Non-pigmented ciliary epithelial cell (primary cell): ENCODE measurements around the gene C21orf58.
"Not testable (repeated sequence)": the region's sequence is repeated elsewhere in the genome, so short reads cannot be mapped to it uniquely, and the experiment has no call there.

Source experiments
- DNase-seq: peaks from one replicate; pipeline ENCODE4 v3.0.0-alpha.2; 2010; ENCODE audit warnings: low read depth

C21orf58 gene

DNA sequence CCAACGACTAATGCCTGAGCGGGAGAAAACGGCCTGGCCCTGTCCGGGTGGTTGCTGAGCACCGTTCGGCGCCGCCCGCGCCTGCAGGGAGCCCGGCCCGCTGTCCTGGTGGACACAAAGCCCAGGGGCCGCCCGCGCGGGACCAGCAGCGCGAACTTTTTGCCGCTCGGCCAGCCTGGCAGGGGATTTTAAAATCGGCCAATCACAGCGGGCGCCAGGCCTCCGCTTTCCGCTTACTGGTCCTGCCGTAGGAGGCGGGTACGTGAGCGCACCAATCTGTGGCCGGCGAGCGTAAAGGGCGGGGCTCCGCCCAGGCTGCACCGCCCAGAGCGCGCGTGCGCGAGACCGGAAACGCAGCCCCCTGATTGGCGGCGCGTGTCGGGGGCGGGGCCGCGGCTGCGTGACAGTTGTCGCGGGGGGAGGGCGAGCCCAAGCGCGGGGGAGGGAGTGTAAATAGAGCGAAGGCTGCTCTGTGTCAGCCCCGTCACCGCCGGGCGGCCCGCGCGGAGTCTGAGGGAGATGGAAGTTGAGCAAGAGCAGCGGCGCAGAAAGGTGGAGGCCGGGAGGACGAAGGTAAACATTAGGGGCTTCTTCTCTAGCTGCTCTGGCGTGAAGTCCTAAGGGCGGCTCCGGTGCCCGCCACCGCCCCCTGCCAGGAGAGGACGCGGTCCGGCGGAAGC, at the start of gene C21orf58, which contains the start of gene PCNT:
Gene C21orf58 (minus strand): TSS at position 161 of the 680 bp plus-strand sequence. CDS start 1,132 bp downstream, outside the sequence.
Gene PCNT (plus strand): TSS at position 447 of the 680 bp plus-strand sequence. CDS start 73 bp downstream, at position 520.
- peak; percentile 85 for DNase-seq

DNA sequence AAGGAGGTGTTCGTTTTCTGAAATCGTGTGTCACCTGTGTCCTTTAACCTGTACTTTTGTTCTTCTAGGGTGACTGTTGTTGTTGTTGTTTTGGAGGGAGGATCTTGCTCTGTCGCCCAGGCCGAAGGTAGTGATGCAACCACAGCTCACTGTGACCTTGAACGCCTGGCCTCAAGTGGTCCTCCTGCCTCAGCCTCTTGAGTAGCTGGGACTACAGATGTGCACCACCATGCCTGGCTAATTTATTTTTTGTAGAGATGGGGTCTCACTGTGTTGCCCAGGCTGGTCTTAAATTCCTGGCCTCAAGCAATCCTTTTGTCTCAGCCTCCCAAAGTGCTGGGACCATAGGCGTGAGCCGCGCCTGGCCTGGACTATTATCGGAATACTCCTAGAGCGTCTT, 49.3 kb upstream of the C21orf58 start:
- DNase-seq, result not testable (repeated sequence)

DNA sequence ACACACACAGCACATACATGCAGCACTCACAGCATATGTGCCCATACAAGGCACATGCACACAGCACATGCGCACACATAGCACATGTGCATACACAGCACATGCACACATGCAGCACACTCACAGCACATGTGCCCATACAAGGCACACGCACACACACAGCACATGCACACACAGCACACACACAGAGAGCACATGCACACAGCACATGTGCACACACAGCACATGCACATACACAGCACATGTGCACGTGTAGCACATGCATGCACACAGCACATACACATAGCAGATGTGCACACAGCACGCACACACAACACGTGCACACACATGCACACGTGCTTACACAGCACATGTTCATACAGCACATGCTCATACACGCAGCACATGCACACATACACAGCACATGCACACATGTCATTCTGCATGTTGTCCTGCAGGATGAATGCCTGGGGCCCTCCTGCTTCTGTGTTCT, 48.4 kb upstream of the C21orf58 start:
- no peak for DNase-seq

DNA sequence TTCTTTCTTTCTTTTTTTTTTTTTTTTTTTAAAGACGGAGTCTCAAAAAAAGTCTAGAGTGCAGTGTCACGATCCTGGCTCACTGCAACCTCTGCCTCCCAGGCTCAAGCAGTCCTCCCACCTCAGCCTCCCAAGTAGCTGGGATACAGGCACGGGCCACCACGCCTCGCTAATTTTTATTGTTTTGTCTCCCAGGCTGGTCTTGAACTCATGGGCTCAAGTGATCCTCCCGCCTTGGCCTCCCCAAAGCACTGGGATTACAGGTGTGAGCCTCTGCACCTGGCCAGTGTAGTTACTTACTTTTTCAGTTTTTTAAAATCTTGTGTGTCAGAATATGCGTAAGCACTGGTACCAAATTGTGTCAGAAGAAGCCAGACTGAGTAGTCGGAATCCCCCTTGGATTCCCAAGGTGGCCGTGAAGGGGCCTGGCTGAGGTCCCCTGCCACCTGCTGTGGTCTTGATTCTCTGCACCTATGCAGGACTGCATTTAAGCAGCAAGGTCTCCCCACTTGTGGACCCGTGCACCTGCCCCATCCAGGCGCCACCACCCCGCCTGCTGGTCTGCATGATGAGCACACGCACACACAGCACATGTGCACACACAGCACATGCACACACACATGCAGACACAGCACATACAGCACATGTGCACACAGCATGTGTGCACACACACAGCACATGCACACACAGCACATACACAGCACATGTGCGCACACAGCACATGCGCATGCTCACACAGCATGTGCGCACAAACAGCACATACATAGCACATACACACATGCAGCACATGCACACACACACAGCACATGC, 47.7 kb upstream of the C21orf58 start:
- DNase-seq, result no peak

DNA sequence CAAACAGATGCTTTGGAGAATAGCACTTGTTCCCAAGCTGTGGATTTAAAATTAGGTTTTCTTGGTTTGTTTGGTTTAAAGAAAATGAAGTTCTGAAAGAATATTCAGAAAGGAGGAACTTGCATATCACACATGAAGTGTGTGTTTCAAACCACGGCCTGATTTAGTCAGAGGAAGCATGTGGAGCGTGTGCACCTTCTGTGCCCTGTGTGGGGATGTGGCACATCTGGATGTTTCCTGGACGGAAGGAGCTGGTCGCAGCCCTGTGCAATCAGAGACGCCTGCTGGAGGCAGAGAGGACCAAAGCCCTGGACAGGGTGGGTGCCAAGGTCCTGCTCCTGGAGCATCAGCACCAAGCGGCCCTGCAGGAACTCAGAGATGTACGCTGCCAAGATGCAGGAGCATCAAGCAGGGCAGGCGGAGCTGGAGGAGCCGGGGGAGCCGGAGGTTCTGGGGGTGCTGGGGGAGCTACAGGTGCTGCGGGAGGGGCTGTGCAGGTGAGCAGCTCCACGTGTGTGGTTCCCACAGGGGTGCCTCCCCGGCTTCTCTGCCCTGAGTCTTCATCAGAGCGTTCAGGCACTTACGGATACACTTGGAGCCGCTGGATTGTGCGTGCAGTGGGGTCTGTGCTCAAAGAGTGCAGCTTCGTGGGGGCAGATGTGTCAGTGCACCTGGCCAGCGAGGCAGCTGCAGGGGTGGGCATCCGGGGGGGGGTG, 46.0 kb upstream of the C21orf58 start:
- DNase-seq, result no peak

DNA sequence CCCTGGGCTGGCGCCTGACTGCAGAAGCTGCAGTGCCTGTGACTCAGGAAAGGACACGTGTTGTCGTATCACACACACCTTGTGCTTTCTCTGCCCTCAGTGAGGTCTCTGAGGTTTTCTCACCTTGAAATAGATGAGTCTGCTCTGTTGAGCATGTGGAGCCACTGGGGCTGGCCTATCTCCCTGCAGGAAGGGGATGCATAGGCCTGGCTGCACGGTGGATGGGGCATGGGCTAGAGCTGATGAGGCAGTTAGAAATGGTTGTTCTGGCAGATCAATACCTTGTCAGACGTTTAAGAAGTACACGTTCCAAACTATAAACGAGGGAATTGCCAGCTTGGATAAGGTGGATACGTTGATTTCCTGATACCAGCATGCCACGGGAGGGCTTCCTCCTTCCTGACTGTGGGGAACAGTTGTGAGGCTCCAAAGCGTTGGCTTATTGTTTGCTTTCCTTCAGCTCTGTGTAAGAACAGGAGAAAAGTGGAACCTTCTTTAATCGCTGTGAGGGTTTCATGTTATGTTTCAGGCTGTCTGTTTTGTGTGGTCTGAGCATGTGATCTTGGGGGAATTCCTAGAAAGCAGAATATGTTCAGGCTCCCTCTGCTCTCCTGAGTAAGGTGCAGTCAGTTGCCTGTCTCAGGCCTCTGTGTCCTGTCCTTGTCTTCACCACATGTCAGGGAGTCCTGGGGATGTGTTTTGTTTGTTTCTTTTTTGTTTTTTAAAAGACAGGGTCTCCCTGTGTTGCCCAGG, 45.0 kb upstream of the C21orf58 start:
- no peak for DNase-seq

DNA sequence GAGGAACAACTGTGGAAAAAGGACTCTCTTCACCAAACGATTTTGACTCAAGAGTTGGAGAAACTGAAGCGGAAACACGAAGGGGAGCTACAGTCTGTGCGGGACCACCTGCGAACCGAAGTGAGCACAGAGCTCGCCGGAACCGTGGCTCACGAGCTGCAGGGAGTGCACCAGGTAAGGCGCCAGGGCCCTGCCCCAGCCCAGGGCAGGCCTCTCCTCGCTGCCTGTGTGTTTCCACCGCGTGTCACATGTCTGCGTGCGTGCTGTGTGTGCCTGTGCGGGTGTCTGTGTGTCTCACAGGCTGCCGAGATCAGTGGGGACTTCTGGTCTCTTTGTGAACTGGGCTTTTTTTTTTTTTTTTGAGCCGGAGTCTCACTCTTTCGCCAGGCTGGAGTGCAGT, 43.3 kb upstream of the C21orf58 start:
- no peak for DNase-seq

DNA sequence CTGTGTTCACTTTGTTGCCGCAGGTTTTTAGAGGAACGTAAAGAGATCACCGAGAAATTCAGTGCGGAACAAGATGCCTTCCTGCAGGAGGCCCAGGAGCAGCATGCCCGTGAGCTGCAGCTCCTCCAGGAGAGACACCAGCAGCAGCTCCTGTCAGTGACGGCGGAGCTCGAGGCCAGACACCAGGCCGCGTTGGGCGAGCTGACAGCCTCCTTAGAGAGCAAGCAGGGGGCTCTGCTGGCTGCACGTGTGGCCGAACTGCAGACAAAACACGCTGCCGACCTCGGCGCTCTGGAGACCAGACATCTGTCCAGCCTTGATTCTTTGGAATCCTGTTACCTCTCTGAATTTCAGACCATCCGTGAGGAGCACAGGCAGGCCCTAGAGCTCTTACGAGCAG, 42.9 kb upstream of the C21orf58 start:
- DNase-seq, result no peak

DNA sequence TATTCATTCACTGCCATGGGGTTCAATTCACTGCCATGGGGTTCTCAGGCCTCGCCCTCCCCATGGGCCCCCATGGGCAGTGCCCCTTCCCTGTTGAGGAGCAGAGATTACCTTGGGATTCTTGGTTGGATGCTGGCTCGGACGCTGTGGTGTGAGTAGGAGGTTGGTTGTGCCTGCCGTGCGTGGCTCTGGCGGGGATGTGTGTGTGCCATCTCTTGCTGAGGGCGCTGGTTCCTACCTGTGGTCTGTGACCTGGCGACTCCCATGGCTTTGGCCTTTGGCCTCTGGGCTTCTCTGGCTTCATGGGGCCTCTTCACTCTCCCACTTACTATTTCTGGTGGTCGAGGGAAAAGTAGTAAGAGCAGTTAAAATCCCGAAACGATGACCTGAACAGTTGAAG, 42.4 kb upstream of the C21orf58 start:
- DNase-seq, result no peak

DNA sequence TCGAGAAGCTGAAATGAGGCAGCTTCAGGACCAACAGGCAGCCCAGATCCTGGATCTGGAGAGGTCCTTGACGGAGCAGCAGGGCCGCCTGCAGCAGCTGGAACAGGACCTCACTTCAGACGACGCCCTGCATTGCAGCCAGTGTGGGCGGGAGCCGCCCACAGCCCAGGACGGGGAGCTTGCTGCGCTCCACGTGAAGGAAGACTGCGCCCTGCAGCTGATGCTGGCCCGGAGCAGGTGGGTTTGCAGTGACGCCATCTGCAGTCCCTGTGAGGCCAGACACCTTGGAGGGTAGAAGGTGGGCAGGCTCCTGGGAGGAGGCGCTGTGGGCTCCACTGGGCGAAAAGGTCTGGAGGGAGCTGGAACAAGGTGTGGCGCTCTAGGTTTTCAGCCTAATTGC, 40.0 kb upstream of the C21orf58 start:
- DNase-seq, result no peak

DNA sequence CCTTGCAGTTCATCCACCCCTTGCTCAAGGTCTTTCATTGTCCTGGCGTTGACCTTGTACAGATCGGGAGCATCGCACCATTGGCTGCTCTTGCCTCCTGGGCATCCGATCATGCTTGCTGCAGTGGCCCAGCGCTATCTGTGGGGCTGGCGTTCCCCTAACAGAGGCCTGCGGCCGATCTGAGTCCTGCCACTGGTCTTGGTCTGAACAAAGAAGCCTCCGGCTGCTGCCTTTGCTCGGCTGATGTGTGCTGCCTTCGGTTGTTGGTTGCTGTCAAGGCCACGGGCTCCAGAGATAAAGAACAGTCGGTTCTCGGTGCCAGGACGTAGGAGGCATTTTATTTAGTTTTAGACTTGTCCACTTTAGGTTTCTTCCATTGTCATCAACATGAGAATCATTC, 39.3 kb upstream of the C21orf58 start:
- DNase-seq, result no peak

DNA sequence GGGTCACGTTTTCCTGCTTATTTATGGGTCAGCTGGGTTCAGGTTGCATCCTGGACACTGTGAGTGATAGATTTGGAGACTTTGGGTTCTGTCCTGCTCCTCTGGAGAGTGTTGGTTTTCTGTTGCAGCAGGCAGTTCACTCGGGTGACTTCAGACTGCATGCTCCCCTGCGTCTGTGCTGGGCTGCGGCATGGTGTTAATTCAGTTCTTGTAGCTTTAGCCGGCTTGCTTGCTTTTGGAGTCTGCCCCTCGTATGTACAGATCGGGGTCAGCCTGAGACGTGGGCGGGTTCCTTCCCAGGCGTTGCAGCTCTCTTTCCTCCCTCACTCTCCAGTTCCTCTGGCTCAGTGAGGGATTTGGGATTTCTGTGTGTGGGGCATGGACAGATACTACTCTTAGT, 38.3 kb upstream of the C21orf58 start:
- DNase-seq, result no peak

DNA sequence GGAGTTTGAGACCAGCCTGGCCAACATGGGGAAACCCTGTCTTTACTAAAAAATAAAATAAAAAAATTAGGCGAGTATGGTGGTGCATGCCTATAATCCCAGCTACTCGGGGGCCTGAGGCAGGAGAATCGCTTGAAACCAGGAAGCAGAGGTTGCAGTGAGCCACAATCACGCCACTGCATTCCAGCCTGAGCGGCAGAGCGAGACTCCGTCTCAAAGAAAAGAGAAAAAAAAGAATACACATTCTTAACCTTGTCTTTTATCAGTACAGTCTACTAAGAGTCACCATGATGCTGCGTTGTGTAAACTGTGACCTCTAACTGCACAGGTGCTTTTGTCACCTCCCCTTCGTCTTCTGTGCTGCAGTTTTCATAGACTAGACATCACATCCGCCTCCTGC, 37.5 kb upstream of the C21orf58 start:
- DNase-seq, result no peak

DNA sequence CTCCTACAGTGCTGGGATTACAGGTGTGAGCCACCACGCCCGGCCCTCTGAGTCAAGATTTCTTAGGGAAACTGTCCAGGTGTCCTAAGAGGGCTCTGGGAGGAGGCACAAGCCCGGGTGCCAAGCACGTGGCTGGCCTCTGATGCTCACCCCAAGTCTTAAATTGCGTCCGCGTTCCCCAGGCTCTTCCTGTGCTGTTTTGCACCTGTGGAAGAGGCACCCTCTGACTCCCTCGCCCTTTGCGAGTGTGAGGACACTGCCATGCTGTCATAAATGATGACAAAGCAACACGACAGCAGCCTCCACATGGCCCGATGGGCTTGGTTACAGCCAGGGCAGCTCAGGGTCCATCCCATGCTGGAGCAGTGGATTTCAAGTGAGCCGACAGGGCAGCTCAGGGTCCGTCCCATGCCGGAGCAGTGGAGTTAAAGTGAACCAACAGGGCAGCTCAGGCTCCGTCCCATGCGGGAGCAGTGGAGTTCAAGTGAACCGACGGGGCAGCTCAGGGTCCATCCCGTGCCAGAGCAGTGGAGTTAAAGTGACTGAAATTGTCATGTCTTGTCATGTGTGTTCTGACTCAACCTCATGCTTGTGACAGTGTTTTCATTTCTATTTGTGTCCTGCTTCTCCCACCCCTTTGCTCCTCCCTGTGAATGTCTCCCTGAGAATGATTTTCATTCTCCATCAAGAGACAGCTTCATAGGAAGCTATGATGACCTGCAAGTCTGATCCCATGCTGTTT, 34.2 kb upstream of the C21orf58 start:
- DNase-seq, result no peak

DNA sequence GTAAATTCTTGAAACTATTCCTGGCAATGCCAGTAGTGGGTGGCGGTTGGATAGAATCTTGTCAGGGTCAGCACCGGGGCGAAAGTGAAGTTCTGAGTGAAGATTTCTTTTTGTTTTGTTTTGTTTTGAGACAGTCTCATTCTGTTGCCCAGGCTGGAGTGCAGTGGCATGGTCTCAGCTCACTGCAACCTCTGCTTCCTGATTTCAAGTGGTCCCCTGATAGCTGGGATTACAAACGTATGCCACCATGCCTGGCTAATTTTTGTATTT, 33.6 kb upstream of the C21orf58 start:
- DNase-seq, result no peak

DNA sequence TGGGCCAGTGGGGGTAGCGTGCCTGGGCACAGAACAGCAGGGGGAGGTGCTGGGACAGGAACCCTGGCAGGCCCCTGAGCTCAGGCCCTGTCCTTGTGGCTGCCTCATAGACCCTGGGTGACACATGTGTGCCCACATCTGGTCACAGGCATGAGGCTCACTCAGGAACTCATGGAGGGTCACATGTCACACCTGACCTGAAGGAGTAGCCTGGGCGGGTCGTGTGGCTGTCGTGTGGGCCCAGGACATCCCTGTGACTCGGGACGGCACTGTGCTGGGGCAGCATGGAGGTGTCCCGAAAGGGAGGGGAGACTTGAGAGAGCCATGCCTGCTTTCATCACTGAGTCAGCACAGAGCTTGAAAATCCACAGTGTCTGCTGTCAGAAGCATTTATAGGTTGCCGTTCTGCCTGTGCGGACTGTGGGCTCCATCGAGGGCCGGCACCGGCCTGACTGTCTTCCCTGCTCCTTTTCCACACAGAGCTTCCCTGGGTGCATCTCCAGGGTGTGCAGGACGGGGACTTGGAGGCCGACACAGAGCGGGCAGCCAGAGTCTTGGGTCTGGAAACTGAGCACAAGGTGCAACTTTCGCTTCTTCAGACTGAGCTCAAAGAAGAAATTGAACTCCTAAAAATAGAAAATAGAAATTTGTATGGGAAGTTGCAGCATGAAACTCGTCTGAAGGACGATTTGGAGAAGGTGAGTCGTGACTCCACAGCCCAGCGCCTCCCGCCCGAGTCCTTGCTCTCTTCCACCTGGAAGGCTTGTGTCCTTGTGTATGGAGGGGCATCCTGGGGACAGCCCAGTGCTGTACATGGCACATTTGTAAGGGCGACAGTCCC, 33.0 kb upstream of the C21orf58 start:
- DNase-seq, result no peak

DNA sequence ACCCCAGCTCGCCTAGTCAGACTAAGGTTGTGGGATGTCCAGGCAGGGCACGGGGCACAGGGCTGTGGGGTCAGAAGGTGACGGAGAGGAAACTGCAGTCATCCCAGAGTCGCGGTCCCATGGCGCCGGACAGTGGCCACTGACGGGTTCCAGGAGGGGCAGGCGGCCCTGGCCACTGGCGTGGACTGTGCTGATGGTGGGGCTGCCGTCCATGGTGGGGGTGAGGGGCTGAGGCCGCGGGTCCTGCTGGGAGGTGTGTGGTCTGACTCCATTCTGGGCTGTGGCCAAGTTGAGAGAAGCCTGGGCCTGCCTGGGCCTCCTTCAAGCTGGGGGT, 32.3 kb upstream of the C21orf58 start:
- no peak for DNase-seq

DNA sequence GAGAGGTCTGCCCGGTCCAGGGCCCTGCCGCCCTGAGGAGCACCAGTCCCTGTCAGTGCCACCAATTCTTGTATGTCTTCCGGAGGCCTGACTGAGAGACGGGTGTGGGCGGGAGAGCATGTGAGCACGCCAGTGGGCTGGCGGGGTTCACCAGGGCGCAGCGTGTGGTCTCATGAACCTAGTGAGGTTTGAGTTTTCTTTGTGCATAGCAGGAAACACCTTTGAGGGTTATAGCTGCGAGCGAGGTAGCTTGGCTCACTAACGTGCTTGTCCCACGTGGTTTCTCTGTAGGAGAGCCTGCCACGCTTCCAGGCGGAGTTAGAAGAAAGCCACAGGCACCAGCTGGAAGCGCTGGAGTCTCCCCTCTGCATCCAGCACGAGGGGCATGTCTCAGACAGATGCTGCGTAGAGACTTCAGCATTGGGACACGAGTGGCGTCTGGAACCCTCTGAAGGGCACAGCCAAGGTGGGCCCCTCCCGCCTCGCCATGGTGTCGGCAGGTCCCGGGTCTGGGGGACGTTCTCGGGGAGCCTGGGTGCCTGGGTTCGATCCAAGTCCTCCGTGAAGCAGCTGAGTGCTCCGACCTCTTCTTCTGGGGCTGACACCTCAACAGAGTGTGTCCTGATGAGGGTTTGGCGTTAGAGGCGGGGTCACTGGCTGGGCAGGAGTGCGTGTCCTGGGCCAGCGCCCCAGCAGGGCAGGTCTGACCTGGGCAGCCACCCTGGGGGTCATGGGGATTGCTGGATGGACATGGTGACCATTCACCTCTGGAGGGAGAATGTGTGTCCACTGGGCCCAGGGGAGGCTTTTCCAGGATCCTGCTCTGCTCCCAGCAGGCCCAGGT, 31.7 kb upstream of the C21orf58 start:
- DNase-seq, result no peak

DNA sequence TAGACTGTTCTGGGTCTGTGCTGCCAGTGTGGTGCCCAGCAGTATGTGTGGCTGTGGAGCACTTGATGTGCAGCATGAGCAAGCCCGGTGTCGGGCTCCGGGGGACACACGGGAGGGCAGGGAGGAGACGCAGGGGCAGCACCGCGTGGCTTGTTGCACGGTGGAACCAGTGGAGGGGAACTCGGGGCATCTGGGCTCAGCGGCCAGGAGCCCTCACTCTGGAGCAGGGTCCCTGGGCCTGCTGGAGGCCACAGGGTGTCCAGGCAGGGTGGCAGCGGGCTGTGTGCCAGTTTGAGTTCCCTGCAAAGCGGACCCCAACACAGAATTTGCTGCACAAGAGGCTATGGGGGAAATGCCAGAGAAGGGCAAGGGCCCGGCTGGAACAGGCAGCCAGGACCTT, 30.8 kb upstream of the C21orf58 start:
- DNase-seq, result no peak

DNA sequence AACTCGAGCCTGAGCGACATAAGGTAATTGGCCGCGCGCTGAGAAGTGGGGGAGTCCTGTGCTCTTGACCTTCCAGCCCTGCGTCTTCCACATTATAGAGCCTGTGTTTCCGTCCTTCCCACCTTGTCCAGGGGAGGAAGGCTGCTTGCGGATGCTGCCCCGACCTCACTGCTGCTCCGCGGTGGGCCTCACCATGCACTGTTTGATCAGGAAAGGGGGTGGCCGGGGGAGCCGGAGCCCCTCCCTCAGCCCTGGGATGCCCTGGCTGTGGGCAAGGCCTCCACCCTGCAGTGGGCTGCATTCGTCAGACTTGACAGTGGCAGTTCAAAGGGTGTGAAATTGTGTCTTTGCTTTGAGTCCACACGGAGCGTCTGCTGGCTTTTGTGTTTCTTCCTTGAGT, 30.4 kb upstream of the C21orf58 start:
- no peak for DNase-seq
